HL-60 (cell line): Measurements from ENCODE around the gene SLC12A6.
"Not testable (repeated sequence)": the region's sequence is repeated elsewhere in the genome, so short reads cannot be mapped to it uniquely, and the experiment has no call there.

Experiments used
- DNase-seq, 2 experiments: peaks; one replicate each; pipeline ENCODE4 v3.0.0-alpha.2; 2010 to 2020; ENCODE audit warnings: low read depth in 1 of 2, low spot score in 1 of 2
- H3K27ac ChIP-seq: fragments of 250-450 bp; sonication (Bioruptor Pico); replicated peaks from 2 replicates; pipeline ENCODE4 v1.5.1; 2020; ENCODE audit warnings: mild to moderate bottlenecking, moderate library complexity
- H3K27me3 ChIP-seq: fragments of 250-450 bp; sonication (Bioruptor Pico); 2 replicates; pipeline ENCODE4 v1.5.1; 2021; ENCODE audit warnings: mild to moderate bottlenecking, moderate library complexity; ENCODE audit not compliant: insufficient read depth, poor library complexity, severe bottlenecking
- H3K4me3 ChIP-seq: replicated peaks from 2 replicates; pipeline ENCODE4 v1.5.1; 2011; ENCODE audit warnings: mild to moderate bottlenecking, control low read depth, low read length; ENCODE audit not compliant: insufficient read depth
- CTCF ChIP-seq: IDR thresholded peaks from one replicate; pipeline ENCODE4 v1.5.1; 2011; ENCODE audit warnings: low read length, control low read depth, inconsistent platforms; ENCODE audit not compliant: insufficient read depth
- GABPA ChIP-seq: IDR thresholded peaks from 2 replicates; pipeline ENCODE4 v1.6.1; 2012; ENCODE audit warnings: low read depth
- POLR2AphosphoS5 ChIP-seq: IDR thresholded peaks from 2 replicates; pipeline ENCODE4 v1.6.1; 2012; ENCODE audit warnings: low read depth
- REST ChIP-seq: IDR thresholded peaks from 2 replicates; pipeline ENCODE4 v1.6.1; 2012; ENCODE audit warnings: low read depth; ENCODE audit not compliant: insufficient replicate concordance
- SPI1 ChIP-seq: IDR thresholded peaks from 2 replicates; pipeline ENCODE4 v1.6.1; 2012; ENCODE audit warnings: low read depth, mild to moderate bottlenecking, borderline replicate concordance

The SLC12A6 gene

GRCh38 chr15:34355241-34355640 lies 17.7 kb upstream of the SLC12A6 start:
- Histone ChIP-seq H3K27me3 (no peaks in the 10 kb centered on the region), H3K27ac (no peak overlapping the region), H3K4me3 (no peak overlapping the region)
- no peak for TF ChIP-seq REST
- TF ChIP-seq POLR2AphosphoS5: no peak
- TF ChIP-seq CTCF: no peak
- no peak for TF ChIP-seq SPI1
- no peak for TF ChIP-seq GABPA
- no peak for DNase-seq

GRCh38 chr15:34354286-34354685 lies 16.7 kb upstream of the SLC12A6 start:
- DNase-seq: peak; percentile 28 to 30
- Histone ChIP-seq H3K27me3 (no peaks in the 10 kb centered on the region), H3K27ac (no peak overlapping the region), H3K4me3 (no peak overlapping the region)
- TF ChIP-seq REST (no peak), GABPA (no peak), CTCF (no peak), SPI1 (no peak), POLR2AphosphoS5 (no peak)

GRCh38 chr15:34353627-34354026 lies 16.0 kb upstream of the SLC12A6 start:
- Histone ChIP-seq H3K4me3 (no peak overlapping the region), H3K27ac (no peak overlapping the region), H3K27me3 (no peaks in the 10 kb centered on the region)
- TF ChIP-seq POLR2AphosphoS5 (no peak), SPI1 (no peak), GABPA (no peak), CTCF (no peak), REST (no peak)
- DNase-seq: no peak

GRCh38 chr15:34352996-34353395 lies 15.4 kb upstream of the SLC12A6 start:
- DNase-seq, H3K4me3 ChIP-seq, H3K27ac ChIP-seq, H3K27me3 ChIP-seq: not testable (repeated sequence)
